ENCODE data around the gene CCDC141.
"Not testable (repeated sequence)": the region's sequence is repeated elsewhere in the genome, so short reads cannot be mapped to it uniquely, and the experiment has no call there.

Gene CCDC141

GRCh38 chr2:179019260-179019659 is 30.7 kb downstream of the CCDC141 start:
- ChIA-PET POLR2A (no interaction called here), CTCF (interaction anchor here (0.9 to 1.7 kb wide), 2 partner anchors 8 to 12 kb away, joined by 4 to 6 read pairs; no protein-coding TSS in a partner anchor)
- Histone ChIP-seq H3K36me3 (ENCODE audit: control insufficient read depth in 4 of 4, insufficient read depth in 4 of 4, low read length in 3 of 4) (no peaks in the 10 kb centered on the region), H3K4me3 (ENCODE audit: control insufficient read depth in 1 of 7, extremely low read depth in 1 of 7, insufficient read depth in 4 of 7, low read depth in 2 of 7, low read length in 6 of 7) (no peak overlapping the region), H3K9me3 (ENCODE audit: control extremely low read depth in 1 of 5, control insufficient read depth in 4 of 5, insufficient read depth in 2 of 5, low read depth in 1 of 5, low read length in 4 of 5) (no peaks in the 10 kb centered on the region), H3K27ac (ENCODE audit: insufficient read depth in 1 of 2, low read depth in 1 of 2, low read length in 2 of 2, poor library complexity in 1 of 2, severe bottlenecking in 2 of 2) (no peak overlapping the region), H3K4me1 (ENCODE audit: control extremely low read depth in 1 of 4, control insufficient read depth in 4 of 4, insufficient read depth in 4 of 4, low read length in 3 of 4) (peaks cover 0 to 11% (median 3%) of the 10 kb centered on the region in 4 experiments), H3K27me3 (replicated peaks in 2 of 5; ENCODE audit: control insufficient read depth in 4 of 5, insufficient read depth in 5 of 5, low read length in 4 of 5) (no peaks in the 10 kb centered on the region)
- DNase-seq = no peak
- WGBS (ENCODE audit: insufficient coverage) = no CpG with 5 or more reads among the region's 5 CpGs

DNA sequence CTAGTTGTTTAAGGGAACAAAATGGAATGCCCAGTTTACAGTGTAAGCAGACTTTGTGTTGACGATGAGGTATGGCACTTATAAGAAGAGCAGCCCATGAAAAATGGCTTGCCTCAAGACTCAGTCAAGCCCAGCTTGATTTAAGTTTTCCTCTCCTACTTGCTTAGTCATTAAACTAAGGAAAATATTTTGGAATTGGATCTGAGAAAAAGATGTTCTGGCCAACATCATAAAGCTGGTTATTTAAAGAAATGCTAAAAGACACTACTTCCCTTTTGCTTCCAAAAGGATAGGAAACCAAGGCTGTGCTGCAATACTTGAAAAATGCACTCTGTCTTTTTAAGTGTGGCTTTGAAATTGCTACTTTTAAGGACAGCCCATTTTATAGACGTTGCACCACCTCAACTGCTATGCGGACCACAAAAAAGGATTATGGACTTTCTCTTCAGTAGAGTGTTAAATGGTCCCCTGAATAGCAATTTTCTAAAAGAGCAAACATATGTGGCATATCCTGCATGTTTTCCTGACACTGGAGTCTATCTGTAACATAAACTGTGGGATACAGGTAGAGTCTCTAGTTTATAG is 32.1 kb downstream of the CCDC141 start:
- peak in 1 of 3 donors; percentile 20 for DNase-seq
- 50% methylated on average over 2 of the region's 3 CpGs for WGBS (ENCODE audit: insufficient coverage)
- Histone ChIP-seq H3K27ac (ENCODE audit: insufficient read depth in 1 of 2, low read depth in 1 of 2, low read length in 2 of 2, poor library complexity in 1 of 2, severe bottlenecking in 2 of 2) (no peak overlapping the region), H3K27me3 (replicated peaks in 2 of 5; ENCODE audit: control insufficient read depth in 4 of 5, insufficient read depth in 5 of 5, low read length in 4 of 5) (no peaks in the 10 kb centered on the region), H3K4me1 (ENCODE audit: control extremely low read depth in 1 of 4, control insufficient read depth in 4 of 4, insufficient read depth in 4 of 4, low read length in 3 of 4) (peaks cover 0 to 5% (median 0%) of the 10 kb centered on the region in 4 experiments), H3K4me3 (ENCODE audit: control insufficient read depth in 1 of 7, extremely low read depth in 1 of 7, insufficient read depth in 4 of 7, low read depth in 2 of 7, low read length in 6 of 7) (no peak overlapping the region), H3K36me3 (ENCODE audit: control insufficient read depth in 4 of 4, insufficient read depth in 4 of 4, low read length in 3 of 4) (no peaks in the 10 kb centered on the region), H3K9me3 (ENCODE audit: control extremely low read depth in 1 of 5, control insufficient read depth in 4 of 5, insufficient read depth in 2 of 5, low read depth in 1 of 5, low read length in 4 of 5) (no peaks in the 10 kb centered on the region)
- POLR2A ChIA-PET = no interaction called here
- CTCF ChIA-PET = no interaction called here

- H3K4me1 ChIP-seq (ENCODE audit: control extremely low read depth in 1 of 4, control insufficient read depth in 4 of 4, insufficient read depth in 4 of 4, low read length in 3 of 4); H3K27ac ChIP-seq (ENCODE audit: insufficient read depth in 1 of 2, low read depth in 1 of 2, low read length in 2 of 2, poor library complexity in 1 of 2, severe bottlenecking in 2 of 2); POLR2A ChIA-PET; H3K36me3 ChIP-seq (ENCODE audit: control insufficient read depth in 4 of 4, insufficient read depth in 4 of 4, low read length in 3 of 4); DNase-seq; H3K9me3 ChIP-seq (ENCODE audit: control extremely low read depth in 1 of 5, control insufficient read depth in 4 of 5, insufficient read depth in 2 of 5, low read depth in 1 of 5, low read length in 4 of 5); H3K27me3 ChIP-seq (replicated peaks in 2 of 5; ENCODE audit: control insufficient read depth in 4 of 5, insufficient read depth in 5 of 5, low read length in 4 of 5); H3K4me3 ChIP-seq (ENCODE audit: control insufficient read depth in 1 of 7, extremely low read depth in 1 of 7, insufficient read depth in 4 of 7, low read depth in 2 of 7, low read length in 6 of 7); CTCF ChIA-PET: not testable (repeated sequence)
- no CpG with 5 or more reads among the region's 3 CpGs for WGBS (ENCODE audit: insufficient coverage)
These were observed 35.7 kb downstream of the CCDC141 start for GRCh38 chr2:179014189-179014588.

DNA sequence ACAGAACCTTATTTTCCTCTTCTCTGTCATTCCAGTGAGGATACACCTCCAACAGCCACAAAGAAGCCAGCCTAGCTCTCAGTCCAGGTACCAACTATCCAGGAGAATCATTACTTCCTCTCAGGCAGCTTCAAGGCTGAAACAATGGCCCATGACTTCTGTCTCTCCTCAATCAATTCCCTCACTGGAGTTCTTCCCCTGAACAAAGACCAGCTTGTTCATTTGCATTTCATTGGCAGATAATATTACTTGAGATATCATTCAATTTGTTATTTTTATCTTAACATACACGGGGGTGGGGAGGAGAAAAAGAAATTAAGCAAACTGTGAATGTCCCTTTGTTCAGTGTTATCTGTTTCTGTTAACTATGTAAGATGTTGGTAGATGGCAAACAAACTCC is 44.0 kb downstream of the CCDC141 start:
- Histone ChIP-seq H3K27me3 (replicated peaks in 2 of 5; ENCODE audit: control insufficient read depth in 4 of 5, insufficient read depth in 5 of 5, low read length in 4 of 5) (no peaks in the 10 kb centered on the region), H3K9me3 (ENCODE audit: control extremely low read depth in 1 of 5, control insufficient read depth in 4 of 5, insufficient read depth in 2 of 5, low read depth in 1 of 5, low read length in 4 of 5) (peaks cover 0 to 5% (median 0%) of the 10 kb centered on the region in 5 experiments), H3K27ac (ENCODE audit: insufficient read depth in 1 of 2, low read depth in 1 of 2, low read length in 2 of 2, poor library complexity in 1 of 2, severe bottlenecking in 2 of 2) (no peak overlapping the region), H3K4me3 (ENCODE audit: control insufficient read depth in 1 of 7, extremely low read depth in 1 of 7, insufficient read depth in 4 of 7, low read depth in 2 of 7, low read length in 6 of 7) (no peak overlapping the region), H3K36me3 (ENCODE audit: control insufficient read depth in 4 of 4, insufficient read depth in 4 of 4, low read length in 3 of 4) (no peaks in the 10 kb centered on the region), H3K4me1 (ENCODE audit: control extremely low read depth in 1 of 4, control insufficient read depth in 4 of 4, insufficient read depth in 4 of 4, low read length in 3 of 4) (no peaks in the 10 kb centered on the region)
- POLR2A ChIA-PET = no interaction called here
- CTCF ChIA-PET = no interaction called here
- no peak for DNase-seq
- no CpG with 5 or more reads among the region's 1 CpG for WGBS (ENCODE audit: insufficient coverage)

DNA sequence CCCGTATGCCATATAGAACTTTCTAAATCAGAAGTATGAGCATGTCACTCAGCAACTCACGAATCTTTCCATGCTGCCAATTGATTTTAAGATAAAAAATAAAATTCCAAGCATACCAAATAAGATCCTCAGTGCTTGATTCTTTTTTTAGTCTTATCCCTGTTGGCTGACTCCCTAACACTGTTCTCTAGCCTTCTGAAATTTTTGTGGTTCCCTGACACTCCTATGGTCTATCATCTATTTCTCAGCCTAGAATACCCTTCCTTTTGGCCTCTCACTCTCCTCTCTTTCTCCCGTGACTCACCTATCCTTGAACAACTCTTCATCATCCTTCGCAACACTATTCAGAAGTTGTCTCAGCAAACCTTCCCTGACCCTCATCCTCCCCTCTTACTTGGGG is 50.5 kb downstream of the CCDC141 start:
- Histone ChIP-seq H3K27ac (ENCODE audit: insufficient read depth in 1 of 2, low read depth in 1 of 2, low read length in 2 of 2, poor library complexity in 1 of 2, severe bottlenecking in 2 of 2) (no peak overlapping the region), H3K9me3 (ENCODE audit: control extremely low read depth in 1 of 5, control insufficient read depth in 4 of 5, insufficient read depth in 2 of 5, low read depth in 1 of 5, low read length in 4 of 5) (no peaks in the 10 kb centered on the region), H3K4me3 (ENCODE audit: control insufficient read depth in 1 of 7, extremely low read depth in 1 of 7, insufficient read depth in 4 of 7, low read depth in 2 of 7, low read length in 6 of 7) (no peak overlapping the region), H3K27me3 (replicated peaks in 2 of 5; ENCODE audit: control insufficient read depth in 4 of 5, insufficient read depth in 5 of 5, low read length in 4 of 5) (no peaks in the 10 kb centered on the region), H3K36me3 (ENCODE audit: control insufficient read depth in 4 of 4, insufficient read depth in 4 of 4, low read length in 3 of 4) (no peaks in the 10 kb centered on the region), H3K4me1 (ENCODE audit: control extremely low read depth in 1 of 4, control insufficient read depth in 4 of 4, insufficient read depth in 4 of 4, low read length in 3 of 4) (no peaks in the 10 kb centered on the region)
- WGBS (ENCODE audit: insufficient coverage) = 100% methylated on average over 2 of the region's 4 CpGs
- ChIA-PET POLR2A (no interaction called here), CTCF (no interaction called here)
- DNase-seq = no peak

DNA sequence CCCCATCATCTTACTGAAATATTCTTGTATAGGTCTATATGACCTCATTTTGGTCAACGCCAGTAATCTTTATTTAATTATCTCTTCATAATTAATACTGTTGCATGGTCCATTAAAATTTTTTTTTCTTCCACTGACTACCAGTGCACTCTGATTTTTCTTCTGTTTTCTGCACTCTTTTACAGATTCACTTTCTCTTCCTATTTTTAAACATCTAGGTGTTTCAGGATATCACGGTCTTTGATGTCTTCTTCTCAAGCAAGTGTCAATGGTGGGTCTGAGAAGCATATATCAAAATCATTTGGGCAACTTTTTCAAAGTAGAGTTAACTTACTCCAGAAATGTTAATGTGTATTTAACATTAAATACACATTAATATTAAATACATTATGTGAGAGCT is 51.4 kb downstream of the CCDC141 start:
- H3K9me3 ChIP-seq (ENCODE audit: control extremely low read depth in 1 of 5, control insufficient read depth in 4 of 5, insufficient read depth in 2 of 5, low read depth in 1 of 5, low read length in 4 of 5) = peaks cover 0 to 5% (median 0%) of the 10 kb centered on the region in 5 experiments
- no peak overlapping the region for H3K27ac ChIP-seq (ENCODE audit: insufficient read depth in 1 of 2, low read depth in 1 of 2, low read length in 2 of 2, poor library complexity in 1 of 2, severe bottlenecking in 2 of 2)
- no peak for DNase-seq
- H3K4me1 ChIP-seq (ENCODE audit: control extremely low read depth in 1 of 4, control insufficient read depth in 4 of 4, insufficient read depth in 4 of 4, low read length in 3 of 4) = no peaks in the 10 kb centered on the region
- no peaks in the 10 kb centered on the region for H3K27me3 ChIP-seq (replicated peaks in 2 of 5; ENCODE audit: control insufficient read depth in 4 of 5, insufficient read depth in 5 of 5, low read length in 4 of 5)
- H3K4me3 ChIP-seq (ENCODE audit: control insufficient read depth in 1 of 7, extremely low read depth in 1 of 7, insufficient read depth in 4 of 7, low read depth in 2 of 7, low read length in 6 of 7) = no peak overlapping the region
- H3K36me3 ChIP-seq (ENCODE audit: control insufficient read depth in 4 of 4, insufficient read depth in 4 of 4, low read length in 3 of 4) = no peaks in the 10 kb centered on the region
- whole genome bisulfite sequencing (ENCODE audit: insufficient coverage) = no CpG with 5 or more reads among the region's 2 CpGs
- ChIA-PET POLR2A (no interaction called here), CTCF (interaction anchor here (1.6 kb wide), 1 partner anchor 9 kb away, joined by 4 read pairs; no protein-coding TSS in a partner anchor)

DNA sequence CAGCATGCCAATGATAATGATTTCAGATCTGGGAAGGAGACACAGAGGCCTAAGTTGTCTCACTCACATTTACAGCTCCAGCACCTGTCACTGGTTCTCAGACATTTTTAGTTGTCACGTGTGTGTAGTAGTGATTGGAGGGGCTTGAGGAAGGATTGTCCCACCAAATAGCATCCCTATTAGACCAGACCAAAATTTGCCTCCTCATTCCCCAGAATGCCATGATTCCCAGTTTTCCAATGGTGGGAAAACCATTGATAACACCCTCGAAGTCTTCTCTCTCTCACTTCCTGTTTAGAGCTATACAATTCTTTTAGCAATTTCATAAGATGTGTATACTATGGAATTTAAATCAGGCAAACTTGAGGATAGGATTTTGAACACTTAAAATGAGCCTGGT is 52.5 kb downstream of the CCDC141 start:
- H3K36me3 ChIP-seq (ENCODE audit: control insufficient read depth in 4 of 4, insufficient read depth in 4 of 4, low read length in 3 of 4) = no peaks in the 10 kb centered on the region
- no peak overlapping the region for H3K27ac ChIP-seq (ENCODE audit: insufficient read depth in 1 of 2, low read depth in 1 of 2, low read length in 2 of 2, poor library complexity in 1 of 2, severe bottlenecking in 2 of 2)
- H3K4me3 ChIP-seq (ENCODE audit: control insufficient read depth in 1 of 7, extremely low read depth in 1 of 7, insufficient read depth in 4 of 7, low read depth in 2 of 7, low read length in 6 of 7) = no peak overlapping the region
- POLR2A ChIA-PET = no interaction called here
- H3K27me3 ChIP-seq (replicated peaks in 2 of 5; ENCODE audit: control insufficient read depth in 4 of 5, insufficient read depth in 5 of 5, low read length in 4 of 5) = no peaks in the 10 kb centered on the region
- DNase-seq = no peak
- no peaks in the 10 kb centered on the region for H3K4me1 ChIP-seq (ENCODE audit: control extremely low read depth in 1 of 4, control insufficient read depth in 4 of 4, insufficient read depth in 4 of 4, low read length in 3 of 4)
- WGBS (ENCODE audit: insufficient coverage) = no CpG with 5 or more reads among the region's 2 CpGs
- peaks cover 0 to 5% (median 0%) of the 10 kb centered on the region in 5 experiments for H3K9me3 ChIP-seq (ENCODE audit: control extremely low read depth in 1 of 5, control insufficient read depth in 4 of 5, insufficient read depth in 2 of 5, low read depth in 1 of 5, low read length in 4 of 5)
- CTCF ChIA-PET = interaction anchor here (1.6 kb wide), 1 partner anchor 10 kb away, joined by 4 read pairs; no protein-coding TSS in a partner anchor
